HG03139 (cell line): Measurements from ENCODE around the gene PLEKHJ1.

ENCODE experiments used
- ATAC-seq: cut with Tn5 transposase; IDR thresholded peaks from one replicate; pipeline ENCODE4 v1.9.1; 2021; ENCODE audit not compliant: unreplicated experiment

PLEKHJ1 gene

GRCh38 chr19:2270157-2270422 lies 34.0 kb upstream of the PLEKHJ1 start:
- no peak for ATAC-seq

- peak; percentile 47 for ATAC-seq
These were observed 33.4 kb upstream of the PLEKHJ1 start for GRCh38 chr19:2269244-2270156.

GRCh38 chr19:2268861-2269243 lies 32.7 kb upstream of the PLEKHJ1 start:
- no peak for ATAC-seq

- ATAC-seq: no peak
These were observed 32.3 kb upstream of the PLEKHJ1 start for GRCh38 chr19:2268480-2268830.

GRCh38 chr19:2266183-2266993 lies 30.3 kb upstream of the PLEKHJ1 start:
- no peak for ATAC-seq

- ATAC-seq: no peak
These were observed 25.5 kb upstream of the PLEKHJ1 start for GRCh38 chr19:2261438-2262172.

GRCh38 chr19:2260341-2260805 lies 24.2 kb upstream of the PLEKHJ1 start:
- ATAC-seq: no peak

- ATAC-seq: no peak
These were observed 23.2 kb upstream of the PLEKHJ1 start for GRCh38 chr19:2259336-2259735.

- no peak for ATAC-seq
These were observed 20.0 kb upstream of the PLEKHJ1 start, which contains the start of gene JSRP1 for GRCh38 chr19:2255982-2256685. Gene JSRP1 (minus strand): TSS chr19:2256417. CDS start chr19:2255314, 1,103 bp downstream.

- no peak for ATAC-seq
These were observed 19.1 kb upstream of the PLEKHJ1 start for GRCh38 chr19:2255112-2255845.

GRCh38 chr19:2254064-2254872 lies 18.1 kb upstream of the PLEKHJ1 start:
- no peak for ATAC-seq

GRCh38 chr19:2253106-2254063 lies 17.3 kb upstream of the PLEKHJ1 start:
- no peak for ATAC-seq

GRCh38 chr19:2252797-2253105 lies 16.6 kb upstream of the PLEKHJ1 start:
- no peak for ATAC-seq

- ATAC-seq: no peak
These were observed 16.1 kb upstream of the PLEKHJ1 start for GRCh38 chr19:2252055-2252796.

GRCh38 chr19:2251106-2252054 lies 15.3 kb upstream of the PLEKHJ1 start:
- ATAC-seq: no peak

GRCh38 chr19:2250766-2251105 lies 14.6 kb upstream of the PLEKHJ1 start:
- no peak for ATAC-seq
